ENCODE results near the gene SNAI3.

SNAI3 gene

DNA sequence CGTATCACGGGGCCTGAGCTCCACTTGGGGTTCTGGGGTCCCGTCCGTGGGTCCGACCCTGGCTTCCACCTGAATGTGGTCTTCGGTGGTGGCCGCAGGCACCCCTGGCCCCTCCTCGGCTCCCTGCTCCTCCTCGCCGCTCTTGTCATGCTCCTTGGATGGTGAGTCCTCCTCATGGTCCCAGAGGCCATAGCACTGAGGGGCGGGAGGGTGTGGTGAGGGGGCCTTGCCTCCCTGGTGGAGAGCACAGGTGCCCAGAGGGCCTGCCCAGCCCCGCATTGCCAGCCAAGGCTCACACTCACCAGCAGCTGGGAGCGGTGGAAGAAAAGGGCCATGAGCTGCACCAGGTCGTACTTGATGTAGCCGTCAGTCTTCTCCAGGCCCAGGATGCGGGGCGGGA lies 34.9 kb upstream of the SNAI3 start:
- DNase-seq (ENCODE audit: low spot score), result no peak
- no peak overlapping the region for H3K27ac ChIP-seq
- H3K4me3 ChIP-seq, result no peak overlapping the region
- TF ChIP-seq, protein P1, sequence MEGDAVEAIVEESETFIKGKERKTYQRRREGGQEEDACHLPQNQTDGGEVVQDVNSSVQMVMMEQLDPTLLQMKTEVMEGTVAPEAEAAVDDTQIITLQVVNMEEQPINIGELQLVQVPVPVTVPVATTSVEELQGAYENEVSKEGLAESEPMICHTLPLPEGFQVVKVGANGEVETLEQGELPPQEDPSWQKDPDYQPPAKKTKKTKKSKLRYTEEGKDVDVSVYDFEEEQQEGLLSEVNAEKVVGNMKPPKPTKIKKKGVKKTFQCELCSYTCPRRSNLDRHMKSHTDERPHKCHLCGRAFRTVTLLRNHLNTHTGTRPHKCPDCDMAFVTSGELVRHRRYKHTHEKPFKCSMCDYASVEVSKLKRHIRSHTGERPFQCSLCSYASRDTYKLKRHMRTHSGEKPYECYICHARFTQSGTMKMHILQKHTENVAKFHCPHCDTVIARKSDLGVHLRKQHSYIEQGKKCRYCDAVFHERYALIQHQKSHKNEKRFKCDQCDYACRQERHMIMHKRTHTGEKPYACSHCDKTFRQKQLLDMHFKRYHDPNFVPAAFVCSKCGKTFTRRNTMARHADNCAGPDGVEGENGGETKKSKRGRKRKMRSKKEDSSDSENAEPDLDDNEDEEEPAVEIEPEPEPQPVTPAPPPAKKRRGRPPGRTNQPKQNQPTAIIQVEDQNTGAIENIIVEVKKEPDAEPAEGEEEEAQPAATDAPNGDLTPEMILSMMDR (IDR thresholded peaks at IDR 0.05), result no peak

DNA sequence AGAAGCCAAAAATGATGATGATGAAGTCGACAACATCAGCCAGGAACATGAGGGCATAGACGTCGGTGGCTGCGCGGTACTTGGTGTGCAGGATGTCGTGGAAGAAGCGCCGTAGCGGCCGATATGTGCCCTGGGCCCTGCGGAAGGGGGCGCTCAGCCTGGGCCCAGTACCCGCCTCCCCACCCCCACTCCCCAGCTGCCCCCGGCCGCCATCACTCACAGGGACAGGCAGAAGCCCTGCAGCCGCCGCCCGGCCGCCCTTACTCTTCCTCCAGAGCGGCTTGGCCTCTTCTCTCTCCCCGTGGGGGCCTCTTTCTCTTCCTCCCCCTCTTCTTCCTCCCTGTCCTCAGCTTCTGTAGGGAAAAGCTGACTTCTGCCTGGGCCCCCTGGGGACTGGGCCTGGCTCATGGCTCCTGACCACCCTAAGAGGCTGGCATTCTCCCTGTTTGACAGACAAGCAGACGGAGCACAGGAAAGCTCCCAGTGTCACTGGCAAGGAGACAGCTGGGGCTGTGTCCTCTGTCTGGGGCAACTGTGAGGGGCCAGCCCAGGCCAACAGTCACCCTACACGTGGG lies 34.2 kb upstream of the SNAI3 start:
- H3K27ac ChIP-seq, result no peak overlapping the region
- no peak overlapping the region for H3K4me3 ChIP-seq
- no peak for DNase-seq (ENCODE audit: low spot score)
- TF ChIP-seq, protein P1 (IDR thresholded peaks at IDR 0.05), result no peak

- no peak for DNase-seq (ENCODE audit: low spot score)
- Histone ChIP-seq H3K4me3 (no peak overlapping the region), H3K27ac (no peak overlapping the region)
- TF ChIP-seq, protein P1 (IDR thresholded peaks at IDR 0.05), result no peak
Observed at GRCh38 chr16:88719933-88720296, 33.6 kb upstream of the SNAI3 start.

- Histone ChIP-seq H3K4me3 (no peak overlapping the region), H3K27ac (no peak overlapping the region)
- TF ChIP-seq, protein P1 (IDR thresholded peaks at IDR 0.05), result no peak
- no peak for DNase-seq (ENCODE audit: low spot score)
Observed at GRCh38 chr16:88719267-88719932, 33.1 kb upstream of the SNAI3 start.

- DNase-seq (ENCODE audit: low spot score), result no peak
- H3K4me3 ChIP-seq, result no peak overlapping the region
- H3K27ac ChIP-seq, result no peak overlapping the region
- TF ChIP-seq, protein P1 (IDR thresholded peaks at IDR 0.05), result no peak
Observed at GRCh38 chr16:88718178-88718577, 31.9 kb upstream of the SNAI3 start.

- TF ChIP-seq, protein P1 (IDR thresholded peaks at IDR 0.05), result no peak
- no peak for DNase-seq (ENCODE audit: low spot score)
- no peak overlapping the region for H3K4me3 ChIP-seq
- no peak overlapping the region for H3K27ac ChIP-seq
Observed at GRCh38 chr16:88716601-88717001, 30.3 kb upstream of the SNAI3 start.

- TF ChIP-seq, protein P1 (IDR thresholded peaks at IDR 0.05), result no peak
Observed at GRCh38 chr16:88716201-88716600, 29.9 kb upstream of the SNAI3 start.

More at GRCh38 chr16:88716201-88716600, 29.9 kb upstream of the SNAI3 start:
- Histone ChIP-seq H3K4me3 (no peak overlapping the region), H3K27ac (no peak overlapping the region)
- DNase-seq (ENCODE audit: low spot score), result no peak

Data from coronary artery (tissue), 2 donors.